ENCODE measurements around the gene YWHAE. TPM values are rescaled to one million over a fixed set of nuclear protein-coding genes. Genes with fewer than 3 reads are reported as not detected.

Gene YWHAE
- total and polyA plus RNA-seq, 9 of the 15 experiments (the other 6 are each of a cell fraction or from before 2014, with no cell fraction given) = 184 to 727 (median 448) TPM

DNA sequence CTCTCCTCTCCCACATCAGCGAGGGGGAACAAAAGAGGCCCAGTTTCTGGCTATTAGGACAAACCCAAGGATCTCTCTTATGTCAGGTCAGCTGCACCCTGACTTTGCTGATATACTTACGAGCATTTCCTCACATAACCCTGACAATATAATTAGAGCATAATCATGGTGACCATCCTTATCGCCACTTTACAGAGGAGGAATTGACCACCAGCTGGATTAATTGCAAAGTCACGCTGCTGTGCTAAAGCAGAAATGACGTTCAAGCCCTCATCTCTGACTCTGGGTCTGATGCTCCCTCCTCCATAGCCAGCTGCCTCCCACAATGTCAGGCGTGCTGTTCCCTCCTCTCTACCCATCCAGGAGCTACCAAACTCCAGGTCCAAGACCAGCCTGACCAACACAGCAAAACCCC lies 78.0 kb downstream of the YWHAE start (continued):
- TF ChIP-seq MAFG (tag; conservative IDR thresholded peaks at IDR 0.05) = peak; percentile 99
- TF ChIP-seq ZNF143 (CRISPR knock-in tag; IDR thresholded peaks at IDR 0.05) = no peak
- peak; percentile 62; the same call in 1 of the 2 replicates for TF ChIP-seq PHB2 (IDR thresholded peaks at IDR 0.05; ENCODE audit: low read depth)
- TF ChIP-seq CBFA2T3 (IDR thresholded peaks at IDR 0.05) = peak; percentile 97
- peak; percentile 93 for TF ChIP-seq CBFA2T2 (conservative IDR thresholded peaks at IDR 0.05)
- TF ChIP-seq HINFP (tag; conservative IDR thresholded peaks at IDR 0.05; ENCODE audit: low read depth) = 0 out of 2 replicates have a peak, but pooled peaks have one; percentile 14
- TF ChIP-seq LEF1 (IDR thresholded peaks at IDR 0.05) = peak; percentile 91
- no peak for TF ChIP-seq TFAM (CRISPR knock-in tag; conservative IDR thresholded peaks at IDR 0.05)
- TF ChIP-seq, protein P1, sequence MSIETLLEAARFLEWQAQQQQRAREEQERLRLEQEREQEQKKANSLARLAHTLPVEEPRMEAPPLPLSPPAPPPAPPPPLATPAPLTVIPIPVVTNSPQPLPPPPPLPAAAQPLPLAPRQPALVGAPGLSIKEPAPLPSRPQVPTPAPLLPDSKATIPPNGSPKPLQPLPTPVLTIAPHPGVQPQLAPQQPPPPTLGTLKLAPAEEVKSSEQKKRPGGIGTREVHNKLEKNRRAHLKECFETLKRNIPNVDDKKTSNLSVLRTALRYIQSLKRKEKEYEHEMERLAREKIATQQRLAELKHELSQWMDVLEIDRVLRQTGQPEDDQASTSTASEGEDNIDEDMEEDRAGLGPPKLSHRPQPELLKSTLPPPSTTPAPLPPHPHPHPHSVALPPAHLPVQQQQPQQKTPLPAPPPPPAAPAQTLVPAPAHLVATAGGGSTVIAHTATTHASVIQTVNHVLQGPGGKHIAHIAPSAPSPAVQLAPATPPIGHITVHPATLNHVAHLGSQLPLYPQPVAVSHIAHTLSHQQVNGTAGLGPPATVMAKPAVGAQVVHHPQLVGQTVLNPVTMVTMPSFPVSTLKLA (conservative IDR thresholded peaks at IDR 0.05) = peak in 1 of 2 experiments; percentile 67; a peak in 2 of 4 replicates
- 0 out of 2 replicates have a peak, but pooled peaks have one; percentile 16 for TF ChIP-seq RAD51 (IDR thresholded peaks at IDR 0.05; ENCODE audit: borderline replicate concordance, low read depth)
- TF ChIP-seq ZNF197 (CRISPR knock-in tag; IDR thresholded peaks at IDR 0.05; ENCODE audit: low read depth) = 0 out of 2 replicates have a peak, but pooled peaks have one; percentile 48
- TF ChIP-seq TBL1XR1 (IDR thresholded peaks at IDR 0.05; ENCODE audit: low read length in 2 of 2) = peak; percentile 46 to 90; a peak in 2 of 4 replicates
- TF ChIP-seq JUND (IDR thresholded peaks at IDR 0.05; ENCODE audit: borderline replicate concordance, low read depth, low read length) = peak; percentile 77
- peak; percentile 68; the same call in 1 of the 3 replicates for TF ChIP-seq JUND (tag; IDR thresholded peaks at IDR 0.05; ENCODE audit: borderline replicate concordance, low read depth, low read length)
- TF ChIP-seq HBP1 (CRISPR knock-in tag; IDR thresholded peaks at IDR 0.05) = no peak
- TF ChIP-seq ZNF830 (CRISPR knock-in tag; IDR thresholded peaks at IDR 0.05) = no peak
- peak; percentile 83 for TF ChIP-seq ATF7 (IDR thresholded peaks at IDR 0.05)
- peak; percentile 86 for TF ChIP-seq BACH1 (tag; IDR thresholded peaks at IDR 0.05)
- no peak for TF ChIP-seq SRSF3 (IDR thresholded peaks at IDR 0.05; ENCODE audit: insufficient read depth, low read length)
- peak; percentile 61; the same call in 1 of the 2 replicates for TF ChIP-seq ZBTB12 (CRISPR knock-in tag; IDR thresholded peaks at IDR 0.05)
- TF ChIP-seq MTA2 (IDR thresholded peaks at IDR 0.05; ENCODE audit: low read depth) = peak; percentile 80
- TF ChIP-seq ZNF583 (CRISPR knock-in tag; IDR thresholded peaks at IDR 0.05) = no peak
- no peak for TF ChIP-seq EZH2 (IDR thresholded peaks at IDR 0.05; ENCODE audit: borderline replicate concordance, low read depth, low read length)

All from K562 (cell line).